Activated T-helper 1 cell treated with anti-CD3 and anti-CD28 coated beads, Interleukin-2, amount 50 U/mL, for 16 hours (primary cell): Measurements from ENCODE around the gene SPARC.
"Not testable (repeated sequence)": the region's sequence is repeated elsewhere in the genome, so short reads cannot be mapped to it uniquely, and the experiment has no call there.

Experiments
- DNase-seq, 2 donors: peaks; one replicate each; pipeline ENCODE4 v3.0.0-alpha.2; 2020; ENCODE audit warnings: low read depth in 1 of 2, low spot score in 1 of 2

The SPARC gene

DNA sequence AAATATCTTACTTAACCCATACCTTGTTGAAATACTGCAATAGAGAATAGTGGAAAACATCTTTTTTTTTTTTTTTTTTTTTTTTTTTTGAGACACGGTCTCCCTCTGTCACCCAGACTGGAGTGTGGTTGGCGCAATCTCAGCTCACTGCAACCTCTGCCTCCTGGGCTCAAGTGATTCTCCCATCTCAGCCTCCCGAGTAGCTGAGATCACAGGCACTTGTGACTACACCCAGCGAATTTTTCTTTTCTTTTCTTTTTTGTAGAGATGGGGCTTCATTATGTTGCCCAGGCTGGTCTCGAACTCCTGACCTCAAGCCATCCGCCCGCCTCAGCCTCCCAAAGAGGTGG is 6.6 kb downstream of the SPARC start:
- not testable (repeated sequence) for DNase-seq

DNA sequence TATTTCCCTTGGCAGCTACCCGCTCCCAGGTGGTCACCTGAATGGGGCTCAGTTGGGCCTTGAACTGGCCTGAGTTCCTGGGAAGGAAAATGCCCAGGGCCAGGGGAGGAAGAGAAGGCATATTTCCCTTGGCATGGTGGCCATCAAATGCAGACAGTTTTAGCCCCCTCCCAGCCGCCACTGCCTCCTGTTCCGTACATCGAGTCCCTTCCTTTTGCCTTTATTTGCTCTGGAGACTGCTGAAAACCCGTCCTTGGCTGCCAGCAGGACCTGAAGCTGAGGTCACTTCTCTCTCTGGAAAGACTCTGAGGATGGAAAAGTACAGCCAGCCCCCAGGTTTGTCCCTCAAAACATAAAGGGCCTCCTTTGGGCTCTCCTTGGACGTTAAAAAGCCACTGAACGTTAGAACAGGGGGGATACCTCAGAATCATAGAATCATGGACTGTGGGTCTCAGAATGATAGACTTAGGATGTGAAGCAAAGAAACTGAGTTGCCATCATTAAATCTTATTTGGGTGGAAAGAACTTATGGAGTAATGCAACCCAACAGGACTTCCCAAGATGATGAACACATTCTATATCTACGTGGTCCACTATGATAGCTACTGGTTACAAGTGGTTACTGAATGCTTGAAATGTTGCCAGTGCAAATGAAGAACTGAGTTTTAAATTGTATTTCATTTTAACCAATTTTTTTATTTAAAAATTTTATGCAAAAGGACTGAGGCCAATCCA is 7.1 kb downstream of the SPARC start:
- no peak for DNase-seq

DNA sequence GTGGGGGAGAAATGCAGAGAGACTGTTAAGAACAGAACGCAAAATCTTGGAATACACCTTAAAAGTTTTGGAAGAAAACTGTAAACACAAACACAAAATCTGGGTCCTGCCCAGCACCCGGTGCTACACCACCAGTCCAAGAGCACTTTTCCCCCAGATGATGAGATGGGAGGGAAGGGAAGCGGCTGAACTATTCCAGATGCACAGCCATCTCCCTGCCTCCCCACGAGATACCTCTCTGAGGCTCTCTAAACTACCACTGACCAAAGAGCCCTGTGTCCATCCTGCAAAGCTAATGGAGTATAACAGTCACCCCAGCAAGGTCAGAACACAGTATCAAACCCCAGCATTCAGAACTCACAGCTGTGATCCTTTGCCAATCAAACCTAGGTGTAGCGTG is 8.0 kb downstream of the SPARC start:
- no peak for DNase-seq

DNA sequence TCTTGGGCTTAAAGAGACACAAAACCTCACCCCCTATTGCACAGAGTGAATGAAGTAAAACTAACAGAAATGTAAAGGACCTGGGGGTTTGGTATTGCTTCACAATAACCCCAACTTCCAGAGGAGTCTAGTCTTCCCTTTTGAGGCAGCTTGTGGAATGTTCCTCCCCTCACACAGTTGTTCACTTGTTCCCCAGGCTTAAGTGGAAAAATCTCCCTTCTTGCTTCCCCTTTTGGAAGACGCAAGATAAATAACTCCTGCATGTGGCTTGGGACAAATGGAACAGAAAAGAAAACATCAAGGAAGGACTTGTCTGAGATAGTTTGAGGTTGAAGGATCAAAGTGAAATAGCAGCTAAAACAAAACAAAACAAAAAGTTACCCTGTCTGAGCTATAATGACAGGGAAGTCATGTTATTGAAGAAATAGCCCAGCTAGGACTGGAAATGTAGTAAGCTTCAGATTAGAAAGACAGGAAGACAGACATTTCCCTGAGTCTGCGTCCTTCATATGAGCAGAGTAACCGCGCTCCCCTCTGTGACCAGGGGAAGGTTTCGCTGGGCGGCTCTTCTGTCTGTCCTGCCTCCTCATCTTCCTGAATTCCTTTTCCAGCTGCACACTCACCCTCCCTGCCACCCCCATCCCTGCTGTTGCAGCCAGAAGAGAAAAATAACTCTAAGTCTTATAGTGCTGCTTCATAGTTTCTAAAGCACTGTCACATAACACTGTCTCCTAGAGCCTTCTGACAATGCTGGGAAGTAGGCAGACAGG is 8.8 kb downstream of the SPARC start:
- DNase-seq = no peak

DNA sequence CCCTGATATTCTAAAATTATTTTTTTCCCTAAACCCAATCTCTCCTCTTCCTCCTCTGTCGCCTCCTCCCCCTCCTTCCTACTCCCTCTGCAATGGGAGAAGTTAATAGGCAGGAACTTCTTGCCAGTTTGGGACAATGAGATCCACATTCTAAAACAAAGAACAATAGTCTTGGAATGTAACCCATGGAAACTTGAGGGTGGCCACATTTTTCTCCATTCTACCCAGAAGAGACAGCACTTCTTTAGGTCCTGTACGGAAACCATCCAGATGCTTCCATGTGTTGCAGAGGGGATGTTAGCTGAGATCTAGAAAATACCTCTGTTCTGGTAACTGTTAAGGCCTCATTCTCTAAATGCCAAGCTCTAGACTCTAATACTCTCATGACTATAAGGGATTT is 10.0 kb downstream of the SPARC start:
- DNase-seq = no peak

DNA sequence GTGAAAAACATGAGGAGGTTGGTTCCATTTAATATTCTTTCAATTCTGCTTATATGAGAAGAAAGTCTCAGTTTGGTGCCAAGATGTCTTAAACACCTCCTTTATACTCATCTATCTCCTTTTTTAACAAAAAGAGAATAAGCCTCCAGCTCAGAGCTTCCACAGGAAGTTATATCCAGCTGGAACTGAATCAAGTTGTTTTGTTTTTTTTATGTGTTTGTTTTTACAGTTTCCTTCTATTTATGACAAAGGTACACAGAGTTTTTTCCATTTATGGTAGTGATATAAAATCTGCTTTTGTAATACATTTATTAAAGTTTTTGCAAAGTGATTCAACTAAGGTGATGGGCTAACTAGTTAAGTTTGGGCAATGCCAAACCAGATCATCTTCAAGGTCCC is 10.4 kb downstream of the SPARC start:
- DNase-seq = no peak

DNA sequence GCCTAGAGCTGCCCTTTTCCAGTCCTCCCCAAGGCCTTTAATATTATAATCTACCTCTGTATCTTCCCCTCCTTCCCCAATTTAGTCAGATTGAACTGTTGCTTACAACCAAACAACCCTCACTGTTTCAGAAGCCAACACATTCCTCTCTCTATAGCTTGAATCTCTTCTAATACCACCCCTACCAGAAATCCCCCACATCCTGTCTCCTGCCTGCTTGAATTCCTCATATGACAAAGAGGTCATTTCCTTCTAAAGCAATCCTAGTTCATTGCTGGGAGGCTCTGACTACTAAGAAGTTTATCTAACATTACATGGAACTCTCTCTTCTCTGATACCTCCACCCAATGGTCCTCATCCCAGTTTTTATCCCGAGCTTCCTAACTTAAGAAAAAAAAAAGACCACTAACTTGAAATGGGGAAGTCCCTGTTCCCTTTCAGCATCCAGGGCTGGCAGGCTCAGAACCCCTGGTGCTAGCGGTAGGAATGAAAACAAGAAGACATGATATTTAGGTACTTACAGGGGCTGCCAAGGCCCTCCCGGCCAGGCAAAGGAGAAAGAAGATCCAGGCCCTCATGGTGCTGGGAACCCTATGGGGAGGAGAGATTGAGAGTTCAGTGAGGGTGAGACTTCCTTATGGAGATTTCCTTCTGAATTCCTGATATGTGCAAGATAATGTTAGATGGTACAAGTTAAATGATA is 11.0 kb downstream of the SPARC start:
- no peak for DNase-seq

DNA sequence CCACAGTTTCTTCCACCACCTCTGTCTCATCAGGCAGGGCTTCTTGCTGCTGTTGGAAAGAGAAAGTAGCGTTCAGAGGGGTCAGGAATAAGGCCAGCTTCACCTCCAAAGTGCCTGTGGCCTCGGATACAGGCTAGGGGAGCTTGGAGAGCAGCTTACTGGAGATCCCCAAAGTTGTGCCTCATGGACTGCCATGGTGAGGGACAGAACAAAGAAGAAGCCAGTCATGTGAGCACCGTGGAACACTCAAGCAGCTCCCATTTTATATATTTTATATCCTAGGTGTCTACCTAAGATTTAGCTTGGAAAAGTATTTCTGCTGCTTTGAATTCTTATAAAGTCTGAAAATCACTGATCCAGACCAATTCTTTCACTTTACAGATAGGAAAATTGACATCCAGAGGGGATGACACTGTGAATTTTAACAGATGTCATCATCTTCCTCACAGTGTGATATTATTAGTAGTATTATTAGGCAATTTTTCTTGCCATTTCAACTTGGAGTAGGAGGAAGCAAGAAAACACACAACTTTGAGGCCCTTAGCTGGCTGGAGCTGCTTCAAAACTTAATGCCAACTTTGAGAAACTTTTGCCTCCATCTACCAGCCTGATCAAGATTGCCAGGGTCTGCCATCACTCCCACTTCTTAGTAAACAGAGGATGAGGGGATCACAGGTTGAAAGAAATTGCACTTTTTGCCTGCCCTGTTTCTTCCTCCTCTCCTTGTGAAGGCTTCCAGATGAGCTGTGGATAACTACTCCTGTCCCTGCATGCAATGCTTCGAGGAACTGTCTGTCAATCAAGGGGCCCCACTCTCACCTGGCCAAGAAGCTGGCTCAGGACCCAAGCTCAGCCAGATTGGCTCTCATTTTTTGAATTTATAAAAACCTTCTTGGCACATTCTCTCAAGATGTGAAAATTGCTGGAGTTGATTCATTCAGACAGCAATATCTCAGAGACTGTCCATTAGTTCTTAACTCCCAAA is 11.8 kb downstream of the SPARC start:
- no peak for DNase-seq

DNA sequence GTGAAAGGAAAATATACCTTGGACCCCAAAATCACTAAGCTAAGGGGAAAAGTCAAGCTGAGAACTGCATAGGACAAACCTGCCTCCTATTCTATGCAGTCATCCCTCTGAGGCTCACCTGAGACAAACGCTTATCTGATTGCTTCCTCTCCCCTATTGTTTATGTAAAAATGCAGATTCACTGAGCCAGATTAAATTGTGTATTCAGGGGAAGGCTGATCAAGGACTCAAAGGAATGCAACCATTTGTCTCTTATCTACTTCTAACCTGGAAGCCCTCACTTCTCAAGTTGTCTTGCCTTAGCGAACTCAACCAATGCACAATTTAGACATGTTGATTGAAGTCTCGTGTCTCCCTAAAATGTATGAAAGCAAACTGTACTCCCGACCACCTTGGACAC is 13.3 kb downstream of the SPARC start:
- DNase-seq = no peak

DNA sequence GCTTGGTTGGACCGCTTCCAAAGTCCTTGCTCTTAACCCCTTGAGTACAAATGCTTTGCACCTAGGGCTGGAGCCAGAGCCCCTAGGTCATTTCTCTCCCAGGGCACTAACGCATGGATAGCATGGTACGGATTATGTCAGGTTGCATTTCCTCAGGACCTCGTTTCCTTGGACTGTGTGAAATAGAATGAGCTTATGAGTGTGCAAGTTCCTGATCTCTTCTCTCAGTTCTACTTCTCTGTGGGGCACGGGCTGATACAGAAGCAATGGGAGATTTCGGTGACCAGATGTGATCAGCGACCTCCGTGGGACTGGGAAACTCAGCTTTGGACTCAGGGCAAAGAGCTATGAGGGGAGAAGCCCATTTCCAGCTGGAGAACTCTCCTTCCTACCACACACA is 14.2 kb downstream of the SPARC start:
- no peak for DNase-seq

DNA sequence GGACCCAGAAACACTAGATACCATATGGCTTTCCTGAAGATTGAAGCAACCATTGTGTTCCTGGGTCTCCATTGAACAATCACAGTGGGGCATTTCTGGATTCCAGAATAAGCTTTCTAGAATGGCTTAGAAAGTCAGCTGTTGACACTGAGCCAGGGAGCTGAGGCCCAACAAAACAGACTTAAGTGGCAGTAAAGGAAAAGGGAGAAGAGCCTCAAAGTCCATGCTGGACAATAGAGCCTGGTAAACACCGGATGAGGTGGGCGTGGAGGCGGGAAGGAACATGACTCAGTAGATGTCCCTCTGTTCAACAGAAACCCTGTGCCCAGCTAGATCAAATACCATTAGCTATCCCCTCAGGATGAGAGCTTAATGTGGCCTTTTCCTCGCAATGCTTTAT is 14.8 kb downstream of the SPARC start:
- DNase-seq = no peak

DNA sequence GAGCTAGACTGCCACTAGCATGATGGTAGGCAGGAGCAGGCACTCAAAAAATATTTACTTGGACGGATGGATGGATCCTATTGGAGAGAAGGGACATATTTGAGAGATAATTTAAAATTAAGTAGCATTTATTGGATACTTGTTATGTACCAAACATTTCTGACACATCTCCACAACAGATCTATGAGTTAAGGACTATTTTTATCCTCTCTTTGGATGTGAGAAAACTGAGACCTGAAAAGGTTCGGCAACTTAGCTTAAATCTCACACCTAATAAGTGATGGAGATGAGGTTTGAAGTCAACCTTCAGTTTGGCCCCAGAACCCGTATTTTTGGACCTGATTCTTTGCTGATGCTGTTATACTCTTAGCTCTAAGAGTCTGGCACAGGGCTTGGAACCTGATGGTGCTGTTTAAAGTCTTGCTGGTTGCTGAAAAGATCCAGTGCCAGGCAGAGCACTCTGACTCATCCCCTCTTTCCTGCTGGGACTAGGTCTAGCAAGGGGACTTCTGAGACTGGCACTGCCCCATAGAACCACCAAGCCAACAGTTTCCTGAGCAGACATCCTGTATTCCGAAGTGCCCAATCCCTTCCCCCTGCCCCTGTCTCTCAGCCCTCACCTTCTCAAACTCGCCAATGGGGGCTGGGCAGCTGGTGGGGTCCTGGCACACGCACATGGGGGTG is 15.6 kb downstream of the SPARC start:
- no peak for DNase-seq

DNA sequence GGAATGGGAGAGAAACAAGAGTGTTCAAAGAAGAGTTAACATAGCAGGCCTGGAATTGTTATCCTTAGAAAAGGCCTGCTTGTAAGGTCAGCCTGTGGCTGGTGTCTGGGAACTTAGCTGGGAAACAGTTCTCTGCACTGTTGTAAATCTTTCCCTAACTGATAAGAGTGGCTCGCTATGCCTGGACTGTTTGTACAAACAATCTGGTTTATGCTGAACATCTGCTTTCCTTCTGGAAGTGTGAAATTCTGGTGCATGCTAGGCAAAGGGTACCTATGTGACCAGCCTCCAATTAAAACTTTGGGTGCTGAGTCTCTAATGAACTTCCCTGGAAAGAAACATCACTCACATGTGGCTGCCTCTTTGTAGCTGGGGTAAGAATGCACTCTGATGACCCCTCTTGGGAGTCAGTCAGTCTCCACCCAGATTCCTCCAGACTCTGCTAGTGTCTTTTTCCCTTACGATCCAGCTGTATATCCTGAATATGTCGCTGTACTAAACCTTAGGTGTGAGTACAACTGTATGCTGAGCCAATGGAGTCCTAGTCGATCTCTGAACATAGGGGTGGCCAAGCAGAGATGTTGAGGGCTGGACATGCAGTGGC is 16.5 kb downstream of the SPARC start:
- no peak for DNase-seq

DNA sequence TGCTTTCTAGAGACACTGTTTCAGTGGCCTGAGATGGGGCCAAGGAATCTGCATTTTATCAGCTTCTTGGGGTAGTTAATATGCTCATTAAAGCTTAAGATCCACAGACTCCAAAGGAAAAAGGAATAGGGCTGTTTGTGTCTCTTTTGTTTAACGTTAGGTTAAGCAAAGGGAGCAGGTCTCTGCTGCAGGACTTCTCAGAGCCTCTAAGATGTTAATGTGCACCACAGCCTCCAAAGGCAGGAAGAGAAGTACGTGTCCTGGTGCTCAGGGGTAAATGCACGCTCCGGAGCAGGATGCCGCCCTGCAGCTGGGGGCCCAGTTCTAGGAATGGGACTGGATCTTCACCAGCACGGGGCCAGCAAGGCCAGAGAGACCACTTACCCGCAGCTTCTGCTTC is 19.6 kb downstream of the SPARC start:
- no peak for DNase-seq

DNA sequence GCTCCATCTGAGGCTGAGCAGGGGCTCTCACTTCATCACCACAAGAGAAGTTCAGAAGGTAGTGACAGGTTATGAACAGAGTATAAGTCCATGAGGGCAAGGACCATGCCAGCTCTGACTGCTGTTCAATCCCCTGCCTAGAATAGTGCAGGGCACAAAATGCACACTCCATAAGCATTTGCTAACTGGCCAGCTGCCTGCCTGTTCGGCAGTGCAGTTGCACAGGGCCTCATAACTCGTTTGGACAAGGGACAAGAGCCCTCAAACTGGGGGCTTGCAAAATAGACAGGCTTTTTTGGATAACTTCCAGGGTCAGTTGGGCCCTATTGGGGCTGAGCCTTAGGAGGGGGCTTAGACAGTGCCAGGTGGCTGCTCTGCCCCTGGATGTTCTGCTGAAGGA is 21.1 kb downstream of the SPARC start:
- no peak for DNase-seq

DNA sequence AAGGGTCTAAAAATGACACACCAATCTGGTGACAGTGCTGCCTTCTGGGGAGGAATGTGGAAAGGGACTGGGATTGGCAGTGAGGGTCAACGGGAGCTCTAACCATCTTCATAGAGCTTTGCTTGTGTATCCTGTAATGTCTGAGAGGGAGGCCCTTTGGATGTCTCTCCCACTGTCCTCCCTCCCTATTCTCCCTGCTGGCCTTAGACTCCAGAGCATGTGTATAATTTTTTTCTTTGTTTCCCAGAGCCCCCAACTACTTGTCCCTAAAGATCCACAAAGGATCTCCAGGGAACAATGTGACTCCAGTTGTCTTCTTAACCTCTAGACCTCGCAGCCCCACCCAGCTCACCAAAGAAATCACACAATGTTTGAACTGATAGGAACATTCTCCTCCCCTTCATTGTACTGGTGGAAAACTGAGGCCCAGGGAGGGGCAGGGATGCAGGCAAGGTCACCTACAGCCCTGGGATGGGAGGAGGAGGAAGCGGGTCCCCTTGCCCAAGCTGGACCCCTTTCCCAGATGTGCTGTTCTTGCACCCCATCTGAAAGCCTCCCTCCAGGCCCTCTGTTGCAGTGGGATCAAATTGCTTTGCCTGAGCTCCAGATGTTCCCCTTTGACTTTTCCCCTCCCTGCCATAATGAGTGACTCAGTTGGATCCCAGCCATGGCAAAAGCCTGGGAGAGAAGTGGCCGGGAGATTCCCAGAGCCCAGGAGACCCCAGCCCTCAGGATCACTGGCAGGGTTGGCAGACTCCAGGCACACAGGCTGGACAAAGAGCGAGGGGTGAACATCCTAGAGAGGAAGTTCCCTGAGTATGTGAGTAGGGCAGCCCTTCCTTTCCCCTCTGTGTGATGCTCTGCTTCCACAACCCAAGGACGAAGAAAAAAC is 21.8 kb downstream of the SPARC start:
- DNase-seq = no peak

DNA sequence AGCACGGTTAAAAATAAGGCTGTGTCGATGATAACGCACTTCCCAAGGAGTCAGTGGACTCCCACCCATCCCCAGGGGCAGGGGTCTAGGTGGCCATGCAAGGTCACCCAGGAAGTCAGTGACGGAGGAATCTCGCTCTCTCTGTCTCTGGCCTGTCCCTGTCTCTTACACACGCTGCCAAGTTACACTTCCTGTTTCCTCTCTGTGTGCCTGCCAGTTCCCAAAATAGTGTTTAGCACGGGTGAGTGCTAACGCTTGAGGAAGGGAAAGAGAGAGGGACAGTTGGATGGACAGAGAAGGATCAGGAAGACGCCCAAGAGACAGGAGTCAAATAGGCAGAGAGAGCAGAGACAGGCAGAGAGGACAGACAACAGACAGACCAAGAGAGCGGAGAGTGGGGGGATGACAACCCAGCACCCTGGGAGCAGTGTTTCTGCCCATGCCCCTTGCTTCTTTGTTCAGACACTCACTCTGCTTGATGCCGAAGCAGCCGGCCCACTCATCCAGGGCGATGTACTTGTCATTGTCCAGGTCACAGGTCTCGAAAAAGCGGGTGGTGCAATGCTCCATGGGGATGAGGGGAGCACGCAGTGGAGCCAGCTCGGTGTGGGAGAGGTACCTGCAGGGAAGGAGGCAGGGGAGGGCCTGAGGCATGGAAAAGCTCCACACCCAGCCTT is 23.0 kb downstream of the SPARC start:
- DNase-seq = no peak

DNA sequence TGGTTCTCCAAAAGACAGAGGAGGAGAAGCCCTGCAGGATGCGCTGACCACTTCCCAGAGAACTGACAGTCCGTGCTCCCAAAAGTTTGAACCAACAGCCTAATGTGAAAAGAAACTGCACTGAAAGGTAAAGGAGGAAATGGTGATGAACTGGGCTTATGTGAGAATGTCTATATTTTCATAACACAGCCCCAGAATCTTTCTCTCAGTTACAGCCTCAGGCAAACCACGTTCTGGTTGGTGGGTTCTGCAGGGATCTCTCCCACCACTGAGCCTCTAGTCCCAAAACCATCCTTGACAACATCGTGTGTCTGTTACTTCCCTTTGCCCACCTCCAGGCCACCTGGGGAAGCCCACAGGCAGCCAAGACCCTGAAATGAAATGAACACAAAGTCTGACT is 23.9 kb downstream of the SPARC start:
- no peak for DNase-seq
